K562 (cell line): ENCODE results near the gene RASD2. TPM values are rescaled to one million over a fixed set of nuclear protein-coding genes. Genes with fewer than 3 reads are reported as not detected.
"Not testable (repeated sequence)": the region's sequence is repeated elsewhere in the genome, so short reads cannot be mapped to it uniquely, and the experiment has no call there.

ENCODE experiments used
- ATAC-seq: fragments of 200-7000 bp; cut with Tn5 transposase; 3 replicates; pipeline ENCODE4 v1.9.1; 2020; ENCODE audit warnings: moderate library complexity
- BruUV-seq: library from RNA; stranded (reverse); fragments of 400-500 nt; replicated peaks from 2 replicates; lab custom pipeline; 2021; lab: Mats Ljungman, UMichigan
- CTCF ChIA-PET: fragments of 300-600 bp; formaldehyde crosslinking; extraction: SDS; loops from one replicate; lab custom pipeline; 2021; ENCODE audit warnings: low intra/inter-chr PET ratio; lab: Yijun Ruan, JAX
- POLR2A ChIA-PET: fragments of 300-600, 350-650 bp; sonication (Branson Sonifier 250); formaldehyde crosslinking; extraction: SDS; loops from one replicate; lab custom pipeline; 2021; ENCODE audit warnings: antibody characterized with exemption, inconsistent platforms; lab: Yijun Ruan, JAX
- DNase-seq, 4 experiments: peaks; one replicate each; pipeline versions ENCODE4 v3.0.0 to v3.0.0-alpha.2; 2011 to 2018; ENCODE audit warnings: low spot score in 3 of 4, mixed read lengths in 3 of 4; ENCODE audit errors: extremely low read depth in 1 of 4
- FAIRE-seq: peaks from 2 replicates; lab custom pipeline; 2011; peaks lifted over from hg19 to GRCh38; lab: Jason Lieb, UNC
- H2AFZ ChIP-seq: 2 replicates; pipeline ENCODE4 v1.6.0; 2011; ENCODE audit warnings: low read depth, low read length, control low read depth, inconsistent platforms
- H3K27ac ChIP-seq: fragments of 200-600 bp; 3 replicates; pipeline ENCODE4 v1.8.0; 2011; ENCODE audit warnings: low read depth, mild to moderate bottlenecking, control low read depth, inconsistent platforms, low read length, moderate library complexity, mixed read lengths; ENCODE audit errors: extremely low read depth
- H3K27me3 ChIP-seq, 2 experiments: fragments of 300-600 bp in 1 of 2; 2 replicates in 1 of 2; 3 replicates in 1 of 2; pipeline versions ENCODE4 v1.6.0 to v1.8.0; 2011; ENCODE audit warnings: inconsistent platforms in 2 of 2, low read length in 2 of 2, mild to moderate bottlenecking in 1 of 2, mixed read lengths in 1 of 2, moderate library complexity in 1 of 2; ENCODE audit not compliant: control insufficient read depth in 2 of 2, insufficient read depth in 2 of 2
- H3K36me3 ChIP-seq: fragments of 300-600 bp; 3 replicates; pipeline ENCODE4 v1.8.0; 2011; ENCODE audit warnings: mild to moderate bottlenecking, low read length, inconsistent platforms; ENCODE audit not compliant: control insufficient read depth, insufficient read depth
- H3K4me1 ChIP-seq, 2 experiments: fragments of 200-600 bp in 1 of 2; replicated peaks in 1 of 2; 2 replicates in 1 of 2; 3 replicates in 1 of 2; pipeline versions ENCODE4 v1.5.1 to v1.8.0; 2011; ENCODE audit warnings: inconsistent platforms in 2 of 2, low read length in 2 of 2, mild to moderate bottlenecking in 1 of 2, mixed read lengths in 1 of 2, moderate library complexity in 1 of 2; ENCODE audit not compliant: control insufficient read depth in 2 of 2, insufficient read depth in 2 of 2
- H3K4me2 ChIP-seq: 2 replicates; pipeline ENCODE4 v1.6.1; 2011; ENCODE audit warnings: low read length, control low read depth, inconsistent platforms, mixed read lengths; ENCODE audit not compliant: insufficient read depth
- H3K4me3 ChIP-seq: fragments of 200-600 bp; sonication (generic), shearing (Covaris generic); 2 replicates; pipeline ENCODE4 v1.5.1; 2016; ENCODE audit warnings: control low read depth, inconsistent platforms
- H3K79me2 ChIP-seq: fragments of 200-600 bp; 3 replicates; pipeline ENCODE4 v1.8.0; 2011; ENCODE audit warnings: low read length, inconsistent platforms; ENCODE audit not compliant: control insufficient read depth, insufficient read depth
- H3K9ac ChIP-seq, 2 experiments: 2 replicates each; pipeline versions ENCODE4 v1.6.0 to v1.6.1; 2011; ENCODE audit warnings: low read depth in 2 of 2, low read length in 2 of 2, control low read depth in 1 of 2, inconsistent platforms in 1 of 2, mild to moderate bottlenecking in 1 of 2, mixed read lengths in 1 of 2; ENCODE audit not compliant: insufficient read depth in 1 of 2
- H3K9me1 ChIP-seq: one replicate; pipeline ENCODE4 v1.6.0; 2011; ENCODE audit warnings: inconsistent platforms, mild to moderate bottlenecking, low read length, moderate library complexity; ENCODE audit not compliant: control insufficient read depth, insufficient read depth
- H3K9me3 ChIP-seq: replicated peaks from 2 replicates; pipeline ENCODE4 v1.5.1; 2011; ENCODE audit warnings: low read depth, low read length, inconsistent platforms; ENCODE audit not compliant: control insufficient read depth, insufficient read depth
- H4K20me1 ChIP-seq: replicated peaks from 2 replicates; pipeline ENCODE4 v1.6.1; 2011; ENCODE audit warnings: low read length, inconsistent platforms, mixed read lengths; ENCODE audit not compliant: control insufficient read depth, insufficient read depth
- CBX5 ChIP-seq: IDR thresholded peaks from 2 replicates; pipeline ENCODE4 v1.6.1; 2014; ENCODE audit warnings: low read depth, borderline replicate concordance
- PTTG1 ChIP-seq: fragments of 450-650 bp; IDR thresholded peaks from 2 replicates; pipeline ENCODE4 v1.6.1; 2016; ENCODE audit warnings: low read depth, mild to moderate bottlenecking, missing genetic modification characterization, missing compliant biosample characterization
- XRCC4 ChIP-seq: IDR thresholded peaks from one replicate; pipeline ENCODE4 v1.6.1; 2011; ENCODE audit not compliant: insufficient read depth, insufficient read length; ENCODE audit errors: extremely low read depth
- ZNF165 ChIP-seq: fragments of 250-450 bp; sonication (Bioruptor Pico); IDR thresholded peaks from 2 replicates; pipeline ENCODE4 v1.4.0; 2020; ENCODE audit warnings: borderline replicate concordance
- WGBS: fragments of 100-300 bp; shearing (Covaris generic); methylation state at CpG from one replicate; pipeline ENCODE4 v1.1.6; 2016; ENCODE audit warnings: low coverage, mixed read lengths; ENCODE audit not compliant: insufficient coverage; ENCODE audit errors: missing lambda C conversion rate; 5-methylcytosine and 5-hydroxymethylcytosine counted together
- in situ Hi-C: fragments of 300-500 bp; cut with MboI; formaldehyde crosslinking; loops from 4 replicates; pipeline ENCODE4 v1.15.0; 2018; ENCODE audit warnings: inconsistent platforms, mixed read lengths
- intact Hi-C: fragments of 100-400 bp; cut with micrococcal nuclease; formaldehyde crosslinking; loops from 2 replicates; pipeline ENCODE4 v1.14.2; 2022
- polyA plus RNA-seq, 8 experiments: library from polyadenylated mRNA; depleted of rRNA in 4 of 8; stranded (reverse) in 5 of 8; unstranded in 3 of 8; fragments of >200 nt; fragmentation: Nextera tagmentation in 2 of 8; fragmentation: Illumina TruSeq in 1 of 8; extraction: Ambion mirVana in 2 of 8; extraction: Trizol in 1 of 8; gene quantifications; 2 replicates each; pipeline versions ENCODE4 v1.2.1 to v1.2.3, GENCODE V29; 2011 to 2014; ENCODE audit warnings: inconsistent platforms in 1 of 8, missing spikeins in 1 of 8
- total RNA-seq, 7 experiments: library from RNA; depleted of rRNA in 6 of 7; stranded (reverse); fragments of >200 nt in 6 of 7; fragmentation: Illumina TruSeq in 2 of 7; extraction: Trizol in 2 of 7; gene quantifications; 2 replicates each; pipeline versions ENCODE4 v1.2.1 to v1.2.3, GENCODE V29; 2011 to 2021; ENCODE audit warnings: low replicate concordance in 1 of 7

Gene RASD2
- total and polyA plus RNA-seq, 9 of the 15 experiments (the other 6 are each of a cell fraction or from before 2014, with no cell fraction given), result 0.05 TPM; not detected in 8

DNA sequence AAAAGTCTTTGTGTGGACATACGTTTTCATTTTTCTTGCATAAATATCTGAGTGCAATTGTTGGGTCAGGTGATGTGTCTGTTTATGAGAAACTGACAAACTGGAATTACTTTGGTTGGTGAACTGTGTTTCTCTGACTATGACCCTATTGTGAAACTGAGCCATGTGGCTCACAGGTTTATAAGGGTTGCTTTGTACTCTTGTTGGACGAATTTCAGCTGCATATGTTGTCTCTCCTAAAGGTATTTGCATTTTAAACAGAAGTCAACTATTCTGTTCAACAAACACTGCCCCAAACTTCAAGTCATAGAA is 34.4 kb upstream of the RASD2 start:
- Histone ChIP-seq H2AFZ (no peak overlapping the region), H3K36me3 (no peaks in the 10 kb centered on the region), H3K4me1 (no peaks in the 10 kb centered on the region), H3K27me3 (peaks cover 3 to 16% of the 10 kb centered on the region in 2 experiments; a peak in 3 of 5 replicates), H4K20me1 (no peaks in the 10 kb centered on the region), H3K79me2 (no peaks in the 10 kb centered on the region), H3K9me3 (no peaks in the 10 kb centered on the region), H3K4me3 (no peak overlapping the region), H3K9me1 (no peaks in the 10 kb centered on the region), H3K9ac (no peak overlapping the region), H3K4me2 (no peak overlapping the region), H3K27ac (no peak overlapping the region)
- ATAC-seq (no peak), DNase-seq (no peak), FAIRE-seq (no peak)
- in situ Hi-C loops (no loop called here), intact Hi-C loops (no loop called here)
- ChIA-PET POLR2A (no interaction called here), CTCF (no interaction called here)
- TF ChIP-seq XRCC4 (no peak), CBX5 (no peak), ZNF165 (CRISPR knock-in tag) (no peak), PTTG1 (tag) (no peak)
- BruUV-seq, result no TSS peak
- 0% methylated on average over 2 of the region's 2 CpGs for WGBS

DNA sequence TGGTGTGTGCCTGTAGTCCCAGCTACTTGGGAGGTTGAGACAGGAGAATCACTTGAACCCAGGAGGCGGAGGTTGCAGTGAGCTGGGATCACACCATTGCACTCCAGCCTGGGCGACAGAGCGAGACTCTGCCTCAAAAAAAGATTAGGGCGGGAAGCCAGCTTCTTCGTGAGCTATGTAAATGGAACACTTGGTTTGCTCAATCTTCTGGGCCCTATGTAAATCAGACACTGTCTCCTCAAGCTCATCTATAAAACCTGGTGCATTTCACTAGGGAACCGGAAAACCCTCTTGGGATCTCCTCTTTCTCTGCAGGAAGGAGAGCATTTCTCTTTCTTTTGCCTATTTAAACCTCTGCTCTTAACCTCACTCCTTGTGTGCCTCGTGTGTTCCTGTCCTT is 32.8 kb upstream of the RASD2 start:
- in situ Hi-C loops, H3K9me1 ChIP-seq, intact Hi-C loops, H3K4me2 ChIP-seq, H3K27ac ChIP-seq, ATAC-seq, H3K4me3 ChIP-seq, H3K9ac ChIP-seq, H3K9me3 ChIP-seq, H3K79me2 ChIP-seq, H2AFZ ChIP-seq, H3K36me3 ChIP-seq, H4K20me1 ChIP-seq, DNase-seq, CTCF ChIA-PET, BruUV-seq, FAIRE-seq, H3K4me1 ChIP-seq: not testable (repeated sequence)
- WGBS, result 5% methylated on average over 5 of the region's 7 CpGs
- POLR2A ChIA-PET, result interaction anchor here (1.0 kb wide), 2 partner anchors 12 to 14 kb away, joined by 3 read pairs; no protein-coding TSS in a partner anchor
- H3K27me3 ChIP-seq, result peaks cover 0 to 16% of the 10 kb centered on the region in 2 experiments; a peak in 2 of 5 replicates
